Muscle of leg (tissue), 11 donors: ENCODE measurements around the gene KHDC1. TPM values are rescaled to one million over a fixed set of nuclear protein-coding genes. Genes with fewer than 3 reads are reported as not detected.
"Not testable (repeated sequence)": the region's sequence is repeated elsewhere in the genome, so short reads cannot be mapped to it uniquely, and the experiment has no call there.

Experiments used
- DNase-seq: peaks from one replicate; pipeline ENCODE4 v3.0.0; 2013
- H3K27ac ChIP-seq: one replicate; pipeline ENCODE4 v1.5.1; 2013; ENCODE audit warnings: mild to moderate bottlenecking, low read length, control low read depth
- H3K27me3 ChIP-seq: one replicate; pipeline ENCODE4 v1.6.1; 2013; ENCODE audit warnings: low read length; ENCODE audit not compliant: control insufficient read depth, insufficient read depth
- H3K36me3 ChIP-seq: one replicate; pipeline ENCODE4 v1.6.1; 2013; ENCODE audit warnings: low read length; ENCODE audit not compliant: control insufficient read depth, insufficient read depth
- H3K4me1 ChIP-seq: one replicate; pipeline ENCODE4 v1.6.1; 2013; ENCODE audit warnings: low read length; ENCODE audit not compliant: control insufficient read depth, insufficient read depth
- H3K4me3 ChIP-seq: one replicate; pipeline ENCODE4 v1.5.1; 2013; ENCODE audit warnings: low read length, control low read depth
- H3K9me3 ChIP-seq: replicated peaks from 2 replicates; pipeline ENCODE4 v1.6.1; 2013; ENCODE audit warnings: low read depth, low read length; ENCODE audit not compliant: control insufficient read depth
- WGBS: methylation state at CpG from one replicate; pipeline ENCODE4 v1.1.5; 2013; ENCODE audit warnings: missing lambda C conversion rate; ENCODE audit not compliant: insufficient coverage; 5-methylcytosine and 5-hydroxymethylcytosine counted together
- polyA plus RNA-seq, 8 donors: library from polyadenylated mRNA; unstranded; fragments of 120-200 nt; gene quantifications; one replicate each; pipeline versions ENCODE4 v1.2.1 to v1.2.3, GENCODE V29; 2013; ENCODE audit warnings: inconsistent platforms in 1 of 8, low replicate concordance in 1 of 8; ENCODE audit not compliant: insufficient read length in 8 of 8, insufficient read depth in 1 of 8
- total RNA-seq: library from RNA; stranded (reverse); fragments of 120-200 nt; gene quantifications from one replicate; pipeline ENCODE4 v1.2.4, GENCODE V29; 2013

Gene KHDC1
- total and polyA plus RNA-seq, 9 donors = 2.3 to 7.0 (median 4.8) TPM

- not testable (repeated sequence) for H3K4me3 ChIP-seq, H3K36me3 ChIP-seq, DNase-seq, H3K9me3 ChIP-seq, H3K4me1 ChIP-seq, H3K27ac ChIP-seq, H3K27me3 ChIP-seq
- 100% methylated on average over 1 of the region's 4 CpGs for WGBS
These were observed 69.7 kb downstream of the KHDC1 start for GRCh38 chr6:73193302-73193701.

Other genes with a start within 250 kb of the KHDC1 start
- 0.13 TPM for gene KHDC1L, start 37.7 kb downstream of the KHDC1 start, total RNA-seq
- under 1 TPM in 5 of 8 donors, not detected in 3; 0.23 to 0.87 (median 0.43) TPM for gene KHDC1L, start 37.7 kb downstream of the KHDC1 start, polyA plus RNA-seq
- gene DPPA5, start 91.1 kb upstream of the KHDC1 start, total RNA-seq = not detected
- gene DPPA5, start 91.1 kb upstream of the KHDC1 start, polyA plus RNA-seq = not detected
- gene KHDC3L, start 99.5 kb upstream of the KHDC1 start, total RNA-seq = not detected
- not detected for gene KHDC3L, start 99.5 kb upstream of the KHDC1 start, polyA plus RNA-seq
- gene OOEP, start 106.7 kb upstream of the KHDC1 start, total RNA-seq = not detected
- under 1 TPM in 1 of 8 donors, not detected in 7; 0.16 TPM for gene OOEP, start 106.7 kb upstream of the KHDC1 start, polyA plus RNA-seq
- gene DDX43, start 131.6 kb upstream of the KHDC1 start, total RNA-seq = 0.35 TPM
- under 1 TPM; 0.23 to 0.81 (median 0.43) TPM for gene DDX43, start 131.6 kb upstream of the KHDC1 start, polyA plus RNA-seq
- gene CGAS, start 189.1 kb upstream of the KHDC1 start, total RNA-seq = 5.2 TPM
- gene CGAS, start 189.1 kb upstream of the KHDC1 start, polyA plus RNA-seq = 1 to 10 TPM; 4.3 to 6.4 (median 4.3) TPM
- 23.9 TPM for gene MTO1, start 198.5 kb upstream of the KHDC1 start, total RNA-seq
- gene MTO1, start 198.5 kb upstream of the KHDC1 start, polyA plus RNA-seq = 10 to 100 TPM; 14.6 to 19.7 (median 17.0) TPM